Liver (tissue), 9 donors: ENCODE results near the gene MEDAG. TPM values are rescaled to one million over a fixed set of nuclear protein-coding genes. Genes with fewer than 3 reads are reported as not detected.

Experiments used
- DNase-seq: peaks from one replicate; pipeline ENCODE4 v3.0.0-alpha.2; 2017; ENCODE audit warnings: low spot score
- H3K27ac ChIP-seq, 2 donors: one replicate each; pipeline ENCODE4 v1.7.0; 2013; ENCODE audit warnings: inconsistent platforms in 2 of 2, low read length in 2 of 2, control low read depth in 1 of 2, low read depth in 1 of 2, mild to moderate bottlenecking in 1 of 2
- H3K27me3 ChIP-seq, 4 donors: one replicate each; pipeline versions ENCODE4 v1.6.1 to v1.7.0; 2013; ENCODE audit warnings: low read length in 3 of 4, inconsistent platforms in 1 of 4, mild to moderate bottlenecking in 1 of 4, moderate library complexity in 1 of 4; ENCODE audit not compliant: control insufficient read depth in 4 of 4, insufficient read depth in 4 of 4
- H3K36me3 ChIP-seq, 4 donors: one replicate each; pipeline versions ENCODE4 v1.6.1 to v1.7.0; 2013; ENCODE audit warnings: low read length in 3 of 4, mild to moderate bottlenecking in 3 of 4, low read depth in 1 of 4, moderate library complexity in 1 of 4; ENCODE audit not compliant: control insufficient read depth in 4 of 4, insufficient read depth in 3 of 4
- H3K4me1 ChIP-seq, 4 donors: one replicate each; pipeline versions ENCODE4 v1.6.1 to v1.7.0; 2013; ENCODE audit warnings: low read length in 3 of 4, mild to moderate bottlenecking in 3 of 4, moderate library complexity in 1 of 4; ENCODE audit not compliant: control insufficient read depth in 4 of 4, insufficient read depth in 4 of 4
- H3K4me3 ChIP-seq, 3 donors: one replicate each; pipeline versions ENCODE4 v1.6.1 to v1.7.0; 2013; ENCODE audit warnings: low read length in 3 of 3, control low read depth in 1 of 3, low read depth in 1 of 3, mild to moderate bottlenecking in 1 of 3
- H3K9ac ChIP-seq, 2 donors: one replicate each; pipeline ENCODE4 v1.7.0; 2013; ENCODE audit warnings: low read length in 2 of 2, mild to moderate bottlenecking in 2 of 2, moderate library complexity in 2 of 2, control low read depth in 1 of 2, low read depth in 1 of 2
- H3K9me3 ChIP-seq, 4 donors: one replicate each; pipeline versions ENCODE4 v1.6.1 to v1.7.0; 2013; ENCODE audit warnings: low read length in 3 of 4; ENCODE audit not compliant: control insufficient read depth in 4 of 4
- EGR1 ChIP-seq, 2 donors: IDR thresholded peaks; 2 replicates each; pipeline ENCODE4 v1.6.1; 2016 to 2018; ENCODE audit warnings: antibody characterized with exemption in 2 of 2, low read depth in 2 of 2
- FOXA2 ChIP-seq: IDR thresholded peaks from 2 replicates; pipeline ENCODE4 v1.6.1; 2016; ENCODE audit warnings: antibody characterized with exemption
- GABPA ChIP-seq, 2 donors: IDR thresholded peaks in 1 of 2; conservative IDR thresholded peaks in 1 of 2; 2 replicates each; pipeline ENCODE4 v1.6.1; 2016; ENCODE audit warnings: antibody characterized with exemption in 2 of 2, mild to moderate bottlenecking in 1 of 2, moderate library complexity in 1 of 2
- HNF4A ChIP-seq, 2 donors: conservative IDR thresholded peaks; 2 replicates each; pipeline ENCODE4 v1.6.1; 2016; ENCODE audit warnings: antibody characterized with exemption in 2 of 2, mild to moderate bottlenecking in 2 of 2
- HNF4G ChIP-seq: IDR thresholded peaks from 2 replicates; pipeline ENCODE4 v1.6.1; 2016; ENCODE audit warnings: antibody characterized with exemption
- JUND ChIP-seq, 2 donors: IDR thresholded peaks; 2 replicates each; pipeline ENCODE4 v1.6.1; 2016; ENCODE audit warnings: antibody characterized with exemption in 2 of 2
- RXRA ChIP-seq, 2 donors: IDR thresholded peaks; 2 replicates each; pipeline ENCODE4 v1.6.1; 2017 to 2018; ENCODE audit warnings: antibody characterized with exemption in 2 of 2, mild to moderate bottlenecking in 1 of 2
- SP1 ChIP-seq: IDR thresholded peaks from 2 replicates; pipeline ENCODE4 v1.6.1; 2018; ENCODE audit warnings: antibody characterized with exemption, mild to moderate bottlenecking
- TAF1 ChIP-seq: conservative IDR thresholded peaks from 2 replicates; pipeline ENCODE4 v1.6.1; 2016; ENCODE audit warnings: antibody characterized with exemption, mild to moderate bottlenecking
- WGBS: extraction: QIAGEN DNeasy Blood & Tissue Kit; methylation state at CpG from one replicate; pipeline ENCODE4 v1.1.7; 2013; 5-methylcytosine and 5-hydroxymethylcytosine counted together
- polyA plus RNA-seq, 2 donors: library from polyadenylated mRNA; stranded (reverse) in 1 of 2; unstranded in 1 of 2; fragments of 200-250 nt in 1 of 2; fragments of >200 nt in 1 of 2; fragmentation: Nextera tagmentation in 1 of 2; extraction: Ambion mirVana in 1 of 2; gene quantifications; one replicate each; pipeline versions ENCODE4 v1.2.1 to v1.2.3, GENCODE V29; 2013 to 2015
- total RNA-seq, 2 donors: library from RNA; depleted of rRNA; stranded (reverse); fragments of >200 nt; gene quantifications; one replicate each; pipeline ENCODE4 v1.2.3, GENCODE V29; 2014
- TF ChIP-seq, protein P1 (sequence below): IDR thresholded peaks from 2 replicates; pipeline ENCODE4 v1.6.1; 2016; ENCODE audit warnings: antibody characterized with exemption
- TF ChIP-seq, protein P2 (sequence below): IDR thresholded peaks from 2 replicates; pipeline ENCODE4 v1.6.1; 2016; ENCODE audit warnings: antibody characterized with exemption
- TF ChIP-seq, protein P3 (sequence below): IDR thresholded peaks from 2 replicates; pipeline ENCODE4 v1.6.1; 2016; ENCODE audit warnings: antibody characterized with exemption
- TF ChIP-seq, protein P4 (sequence below): fragments of 150-350 bp; IDR thresholded peaks from 2 replicates; pipeline ENCODE4 v1.5.1; 2017; ENCODE audit warnings: improper control_type of control experiment, low read depth, low read length; ENCODE audit not compliant: missing input control
- donor health status: healthy.
- donor health status: healthy.
- donor health status: healthy.
- donor health status: healthy.
- donor health status: healthy.

The MEDAG gene
- total and polyA plus RNA-seq, 4 donors, result 0.05 to 0.50 (median 0.27) TPM

DNA sequence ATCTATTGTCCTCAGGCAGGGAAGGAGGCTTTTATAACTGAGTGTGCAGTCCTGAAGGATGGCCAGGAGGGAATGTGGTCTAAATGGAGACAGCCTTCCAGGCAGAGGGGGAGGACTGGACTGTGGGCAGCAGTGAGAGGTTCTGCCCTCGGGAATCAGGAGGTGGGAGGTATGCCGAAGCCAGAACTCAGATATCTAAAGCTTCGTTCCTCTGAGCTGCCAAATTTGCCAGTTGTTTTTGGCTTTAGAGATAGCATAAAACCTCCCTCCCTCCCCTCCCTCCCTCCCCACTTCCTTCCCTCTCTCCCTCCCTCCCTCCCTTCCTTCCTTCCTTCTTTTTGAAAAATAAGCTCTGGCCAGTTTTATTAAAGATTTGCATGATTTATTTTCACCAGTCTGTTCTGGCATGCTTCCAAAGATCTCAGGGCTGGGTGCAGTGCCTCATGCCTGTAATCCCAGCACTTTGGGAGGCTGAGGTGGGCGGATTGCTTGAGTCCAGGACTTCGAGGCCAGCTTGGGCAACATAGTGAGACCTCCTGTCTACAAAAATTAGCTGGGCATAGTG is 2.4 kb downstream of the MEDAG start:
- Histone ChIP-seq H3K9me3 (no peaks in the 10 kb centered on the region), H3K9ac (no peak overlapping the region), H3K4me1 (peaks cover 0 to 7% (median 4%) of the 10 kb centered on the region in 4 donors), H3K27ac (no peak overlapping the region), H3K36me3 (no peaks in the 10 kb centered on the region), H3K27me3 (peaks cover 0 to 7% (median 2%) of the 10 kb centered on the region in 4 donors), H3K4me3 (no peak overlapping the region)
- WGBS, result 42% methylated on average over 5 of the region's 5 CpGs
- no peak for DNase-seq
- no peak for TF ChIP-seq HNF4A (conservative IDR thresholded peaks at IDR 0.05)
- no peak for TF ChIP-seq TAF1

DNA sequence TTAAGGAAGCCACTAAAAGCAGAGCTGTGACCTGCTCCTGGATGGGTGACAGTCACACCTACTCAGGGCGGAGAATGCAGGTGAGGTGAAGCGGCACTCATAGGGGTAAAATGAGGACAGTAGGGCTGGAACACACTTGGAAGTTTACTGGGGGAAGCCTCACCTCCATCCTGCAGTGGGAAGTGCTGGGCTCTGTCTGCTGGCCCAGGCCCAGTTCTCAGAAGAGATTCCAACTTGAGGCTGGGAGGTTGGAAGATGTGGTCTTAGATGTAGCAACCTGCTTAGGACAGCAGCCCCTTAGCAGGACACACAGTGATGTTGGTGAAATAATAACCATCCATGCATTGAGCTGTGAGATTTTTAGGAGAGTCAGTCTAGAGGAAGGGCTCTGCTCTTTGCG is 4.6 kb downstream of the MEDAG start:
- H3K9ac ChIP-seq, result no peak overlapping the region

More for the DNA sequence above, 4.6 kb downstream of the MEDAG start:
- H3K4me3 ChIP-seq, result no peak overlapping the region
- DNase-seq, result no peak
- H3K4me1 ChIP-seq, result peaks cover 0 to 7% (median 4%) of the 10 kb centered on the region in 4 donors
- 92% methylated on average over 3 of the region's 3 CpGs for WGBS
- peaks cover 0 to 6% (median 1%) of the 10 kb centered on the region in 4 donors for H3K27me3 ChIP-seq
- H3K9me3 ChIP-seq, result no peaks in the 10 kb centered on the region
- no peak overlapping the region for H3K27ac ChIP-seq
- H3K36me3 ChIP-seq, result no peaks in the 10 kb centered on the region
- TF ChIP-seq, protein P1, sequence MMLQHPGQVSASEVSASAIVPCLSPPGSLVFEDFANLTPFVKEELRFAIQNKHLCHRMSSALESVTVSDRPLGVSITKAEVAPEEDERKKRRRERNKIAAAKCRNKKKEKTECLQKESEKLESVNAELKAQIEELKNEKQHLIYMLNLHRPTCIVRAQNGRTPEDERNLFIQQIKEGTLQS, result no peak
- TF ChIP-seq, protein P2, sequence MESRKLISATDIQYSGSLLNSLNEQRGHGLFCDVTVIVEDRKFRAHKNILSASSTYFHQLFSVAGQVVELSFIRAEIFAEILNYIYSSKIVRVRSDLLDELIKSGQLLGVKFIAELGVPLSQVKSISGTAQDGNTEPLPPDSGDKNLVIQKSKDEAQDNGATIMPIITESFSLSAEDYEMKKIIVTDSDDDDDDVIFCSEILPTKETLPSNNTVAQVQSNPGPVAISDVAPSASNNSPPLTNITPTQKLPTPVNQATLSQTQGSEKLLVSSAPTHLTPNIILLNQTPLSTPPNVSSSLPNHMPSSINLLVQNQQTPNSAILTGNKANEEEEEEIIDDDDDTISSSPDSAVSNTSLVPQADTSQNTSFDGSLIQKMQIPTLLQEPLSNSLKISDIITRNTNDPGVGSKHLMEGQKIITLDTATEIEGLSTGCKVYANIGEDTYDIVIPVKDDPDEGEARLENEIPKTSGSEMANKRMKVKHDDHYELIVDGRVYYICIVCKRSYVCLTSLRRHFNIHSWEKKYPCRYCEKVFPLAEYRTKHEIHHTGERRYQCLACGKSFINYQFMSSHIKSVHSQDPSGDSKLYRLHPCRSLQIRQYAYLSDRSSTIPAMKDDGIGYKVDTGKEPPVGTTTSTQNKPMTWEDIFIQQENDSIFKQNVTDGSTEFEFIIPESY, result no peak
- TF ChIP-seq HNF4A (conservative IDR thresholded peaks at IDR 0.05) (no peak), HNF4G (no peak), EGR1 (IDR thresholded peaks at IDR 0.05; ENCODE audit: low read depth in 2 of 2) (no peak), JUND (IDR thresholded peaks at IDR 0.05) (no peak), FOXA2 (no peak), GABPA (IDR thresholded peaks at IDR 0.05 in 1 of 2, conservative IDR thresholded peaks at IDR 0.05 in 1 of 2) (no peak), RXRA (IDR thresholded peaks at IDR 0.05) (no peak), SP1 (no peak)
- TF ChIP-seq, protein P3, sequence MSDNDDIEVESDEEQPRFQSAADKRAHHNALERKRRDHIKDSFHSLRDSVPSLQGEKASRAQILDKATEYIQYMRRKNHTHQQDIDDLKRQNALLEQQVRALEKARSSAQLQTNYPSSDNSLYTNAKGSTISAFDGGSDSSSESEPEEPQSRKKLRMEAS, result no peak
- TF ChIP-seq, protein P4, sequence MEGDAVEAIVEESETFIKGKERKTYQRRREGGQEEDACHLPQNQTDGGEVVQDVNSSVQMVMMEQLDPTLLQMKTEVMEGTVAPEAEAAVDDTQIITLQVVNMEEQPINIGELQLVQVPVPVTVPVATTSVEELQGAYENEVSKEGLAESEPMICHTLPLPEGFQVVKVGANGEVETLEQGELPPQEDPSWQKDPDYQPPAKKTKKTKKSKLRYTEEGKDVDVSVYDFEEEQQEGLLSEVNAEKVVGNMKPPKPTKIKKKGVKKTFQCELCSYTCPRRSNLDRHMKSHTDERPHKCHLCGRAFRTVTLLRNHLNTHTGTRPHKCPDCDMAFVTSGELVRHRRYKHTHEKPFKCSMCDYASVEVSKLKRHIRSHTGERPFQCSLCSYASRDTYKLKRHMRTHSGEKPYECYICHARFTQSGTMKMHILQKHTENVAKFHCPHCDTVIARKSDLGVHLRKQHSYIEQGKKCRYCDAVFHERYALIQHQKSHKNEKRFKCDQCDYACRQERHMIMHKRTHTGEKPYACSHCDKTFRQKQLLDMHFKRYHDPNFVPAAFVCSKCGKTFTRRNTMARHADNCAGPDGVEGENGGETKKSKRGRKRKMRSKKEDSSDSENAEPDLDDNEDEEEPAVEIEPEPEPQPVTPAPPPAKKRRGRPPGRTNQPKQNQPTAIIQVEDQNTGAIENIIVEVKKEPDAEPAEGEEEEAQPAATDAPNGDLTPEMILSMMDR, result no peak
